ENCODE results near the gene FAM83D. TPM values are rescaled to one million over a fixed set of nuclear protein-coding genes. Genes with fewer than 3 reads are reported as not detected.

Gene FAM83D
- total and polyA plus RNA-seq, 2 experiments from 2014 or later = 33.3 to 91.3 TPM

GRCh38 chr20:38990728-38991127 lies 64.5 kb downstream of the FAM83D start (continued):
- TF ChIP-seq, protein P1, sequence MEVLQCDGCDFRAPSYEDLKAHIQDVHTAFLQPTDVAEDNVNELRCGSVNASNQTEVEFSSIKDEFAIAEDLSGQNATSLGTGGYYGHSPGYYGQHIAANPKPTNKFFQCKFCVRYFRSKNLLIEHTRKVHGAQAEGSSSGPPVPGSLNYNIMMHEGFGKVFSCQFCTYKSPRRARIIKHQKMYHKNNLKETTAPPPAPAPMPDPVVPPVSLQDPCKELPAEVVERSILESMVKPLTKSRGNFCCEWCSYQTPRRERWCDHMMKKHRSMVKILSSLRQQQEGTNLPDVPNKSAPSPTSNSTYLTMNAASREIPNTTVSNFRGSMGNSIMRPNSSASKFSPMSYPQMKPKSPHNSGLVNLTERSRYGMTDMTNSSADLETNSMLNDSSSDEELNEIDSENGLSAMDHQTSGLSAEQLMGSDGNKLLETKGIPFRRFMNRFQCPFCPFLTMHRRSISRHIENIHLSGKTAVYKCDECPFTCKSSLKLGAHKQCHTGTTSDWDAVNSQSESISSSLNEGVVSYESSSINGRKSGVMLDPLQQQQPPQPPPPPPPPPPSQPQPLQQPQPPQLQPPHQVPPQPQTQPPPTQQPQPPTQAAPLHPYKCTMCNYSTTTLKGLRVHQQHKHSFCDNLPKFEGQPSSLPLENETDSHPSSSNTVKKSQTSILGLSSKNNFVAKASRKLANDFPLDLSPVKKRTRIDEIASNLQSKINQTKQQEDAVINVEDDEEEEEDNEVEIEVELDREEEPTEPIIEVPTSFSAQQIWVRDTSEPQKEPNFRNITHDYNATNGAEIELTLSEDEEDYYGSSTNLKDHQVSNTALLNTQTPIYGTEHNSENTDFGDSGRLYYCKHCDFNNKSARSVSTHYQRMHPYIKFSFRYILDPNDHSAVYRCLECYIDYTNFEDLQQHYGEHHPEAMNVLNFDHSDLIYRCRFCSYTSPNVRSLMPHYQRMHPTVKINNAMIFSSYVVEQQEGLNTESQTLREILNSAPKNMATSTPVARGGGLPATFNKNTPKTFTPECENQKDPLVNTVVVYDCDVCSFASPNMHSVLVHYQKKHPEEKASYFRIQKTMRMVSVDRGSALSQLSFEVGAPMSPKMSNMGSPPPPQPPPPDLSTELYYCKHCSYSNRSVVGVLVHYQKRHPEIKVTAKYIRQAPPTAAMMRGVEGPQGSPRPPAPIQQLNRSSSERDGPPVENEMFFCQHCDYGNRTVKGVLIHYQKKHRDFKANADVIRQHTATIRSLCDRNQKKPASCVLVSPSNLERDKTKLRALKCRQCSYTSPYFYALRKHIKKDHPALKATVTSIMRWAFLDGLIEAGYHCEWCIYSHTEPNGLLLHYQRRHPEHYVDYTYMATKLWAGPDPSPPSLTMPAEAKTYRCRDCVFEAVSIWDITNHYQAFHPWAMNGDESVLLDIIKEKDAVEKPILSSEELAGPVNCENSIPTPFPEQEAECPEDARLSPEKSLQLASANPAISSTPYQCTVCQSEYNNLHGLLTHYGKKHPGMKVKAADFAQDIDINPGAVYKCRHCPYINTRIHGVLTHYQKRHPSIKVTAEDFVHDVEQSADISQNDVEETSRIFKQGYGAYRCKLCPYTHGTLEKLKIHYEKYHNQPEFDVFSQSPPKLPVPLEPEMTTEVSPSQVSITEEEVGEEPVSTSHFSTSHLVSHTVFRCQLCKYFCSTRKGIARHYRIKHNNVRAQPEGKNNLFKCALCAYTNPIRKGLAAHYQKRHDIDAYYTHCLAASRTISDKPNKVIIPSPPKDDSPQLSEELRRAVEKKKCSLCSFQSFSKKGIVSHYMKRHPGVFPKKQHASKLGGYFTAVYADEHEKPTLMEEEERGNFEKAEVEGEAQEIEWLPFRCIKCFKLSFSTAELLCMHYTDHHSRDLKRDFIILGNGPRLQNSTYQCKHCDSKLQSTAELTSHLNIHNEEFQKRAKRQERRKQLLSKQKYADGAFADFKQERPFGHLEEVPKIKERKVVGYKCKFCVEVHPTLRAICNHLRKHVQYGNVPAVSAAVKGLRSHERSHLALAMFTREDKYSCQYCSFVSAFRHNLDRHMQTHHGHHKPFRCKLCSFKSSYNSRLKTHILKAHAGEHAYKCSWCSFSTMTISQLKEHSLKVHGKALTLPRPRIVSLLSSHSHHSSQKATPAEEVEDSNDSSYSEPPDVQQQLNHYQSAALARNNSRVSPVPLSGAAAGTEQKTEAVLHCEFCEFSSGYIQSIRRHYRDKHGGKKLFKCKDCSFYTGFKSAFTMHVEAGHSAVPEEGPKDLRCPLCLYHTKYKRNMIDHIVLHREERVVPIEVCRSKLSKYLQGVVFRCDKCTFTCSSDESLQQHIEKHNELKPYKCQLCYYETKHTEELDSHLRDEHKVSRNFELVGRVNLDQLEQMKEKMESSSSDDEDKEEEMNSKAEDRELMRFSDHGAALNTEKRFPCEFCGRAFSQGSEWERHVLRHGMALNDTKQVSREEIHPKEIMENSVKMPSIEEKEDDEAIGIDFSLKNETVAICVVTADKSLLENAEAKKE (CRISPR knock-in tag; IDR thresholded peaks at IDR 0.05) = no peak
- TF ChIP-seq ETS1 (IDR thresholded peaks at IDR 0.05) = no peak
- no peak for TF ChIP-seq CREB1 (CRISPR knock-in tag; IDR thresholded peaks at IDR 0.05; ENCODE audit: low read depth)
- no peak for TF ChIP-seq POLR2AphosphoS5 (IDR thresholded peaks at IDR 0.05; ENCODE audit: low read depth)
- no peak for TF ChIP-seq NANOG (IDR thresholded peaks at IDR 0.05; ENCODE audit: borderline replicate concordance)
- no peak for TF ChIP-seq EZH2 (IDR thresholded peaks at IDR 0.05; ENCODE audit: low read depth, unreplicated experiment)

DNA sequence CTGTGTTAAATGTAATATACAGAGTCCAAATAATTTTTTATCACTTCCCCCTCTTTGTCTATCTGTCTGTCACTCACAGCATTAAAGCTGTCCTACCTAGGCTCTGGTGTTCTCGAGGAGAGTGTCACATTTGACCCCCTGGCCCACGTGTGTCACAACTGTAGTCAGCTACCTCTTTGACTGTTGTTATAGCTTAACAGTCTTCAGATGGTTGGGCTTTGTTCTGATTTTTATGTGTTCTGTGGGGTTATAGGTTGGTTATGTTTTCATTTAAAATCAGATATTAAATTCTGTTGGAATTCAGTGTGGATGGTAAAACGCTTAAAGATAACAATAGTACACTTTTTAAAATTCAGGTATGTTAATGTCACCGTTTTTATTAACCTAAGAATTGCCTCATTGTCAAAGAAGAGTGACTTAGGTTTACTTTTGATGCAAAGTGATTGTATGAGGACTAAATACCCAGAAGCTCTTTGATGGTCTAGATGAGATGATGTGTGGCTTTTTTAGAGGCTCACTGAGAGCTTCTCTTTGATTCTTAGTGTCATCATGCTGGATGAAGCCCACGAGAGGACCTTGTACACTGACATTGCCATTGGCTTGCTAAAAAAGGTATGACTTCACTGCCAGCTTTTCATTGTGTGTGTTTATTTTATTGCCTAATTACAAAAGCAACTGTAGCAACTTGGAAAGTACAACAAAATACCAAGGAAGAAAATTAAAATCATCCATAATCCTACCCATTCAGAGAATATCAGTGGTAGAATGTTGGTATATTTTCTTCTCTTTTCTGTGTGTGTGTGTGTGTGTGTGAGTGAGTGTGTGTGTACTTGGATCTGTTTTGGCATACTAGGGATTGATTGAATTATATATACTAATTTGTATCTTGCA lies 65.8 kb downstream of the FAM83D start:
- Mint-ChIP-seq H3K4me1 (peaks cover 8% of the 10 kb centered on the region; the same call in 2 of the 3 replicates), H3K27me3 (ENCODE audit: insufficient read depth, low read depth, poor library complexity) (no peaks in the 10 kb centered on the region), H3K36me3 (ENCODE audit: low read depth) (peaks cover 44% of the 10 kb centered on the region), H3K9me3 (no peaks in the 10 kb centered on the region), H3K4me3 (no peak overlapping the region), H3K27ac (0 out of 2 replicates have a peak overlapping the region, but pooled peaks have one; percentile 49)
- no peaks in the 10 kb centered on the region for H3K9me2 ChIP-seq (ENCODE audit: insufficient read depth)
- no peak overlapping the region for H3K27ac ChIP-seq (ENCODE audit: low read depth)
- no peak overlapping the region for H3K4me3 ChIP-seq
- H3K4me1 ChIP-seq (ENCODE audit: insufficient read depth) = peaks cover 7% of the 10 kb centered on the region
- H3K27me3 ChIP-seq (ENCODE audit: insufficient read depth) = no peaks in the 10 kb centered on the region
- ATAC-seq (no peak), DNase-seq (ENCODE audit: low spot score) (no peak)
- peaks cover 3% of the 10 kb centered on the region; the same call in 1 of the 2 replicates for H3K79me2 ChIP-seq (replicated peaks; ENCODE audit: insufficient read depth)
- H3K4me2 ChIP-seq = no peak overlapping the region
- no peak overlapping the region for H2AFZ ChIP-seq
- H3K36me3 ChIP-seq (ENCODE audit: insufficient read depth) = peaks cover 8% of the 10 kb centered on the region
- H3F3A ChIP-seq (replicated peaks; ENCODE audit: low read depth) = no peaks in the 10 kb centered on the region
- peaks cover 3% of the 10 kb centered on the region; the same call in 1 of the 2 replicates for H4K20me1 ChIP-seq (replicated peaks; ENCODE audit: insufficient read depth)
- no peak for TF ChIP-seq ZNF331 (CRISPR knock-in tag; IDR thresholded peaks at IDR 0.05; ENCODE audit: low read depth)
- TF ChIP-seq, protein P1 (CRISPR knock-in tag; IDR thresholded peaks at IDR 0.05) = no peak

All from GM23338 (cell line).